Gastroesophageal sphincter (tissue), 4 donors: ENCODE data around the gene ARFGAP1. TPM values are rescaled to one million over a fixed set of nuclear protein-coding genes. Genes with fewer than 3 reads are reported as not detected.
A peak's percentile ranks its signal among the peaks of the same experiment; 100 is the strongest.

Experiments
- ATAC-seq: fragments of 150-250 bp; one replicate; pipeline ENCODE4 v1.9.1; 2016; ENCODE audit warnings: mild to moderate bottlenecking, moderate library complexity
- H3K27ac ChIP-seq, 4 donors: fragments of 200-600 bp; sonication (generic) in 3 of 4; 1 replicate in 3 of 4; 2 replicates in 1 of 4; pipeline ENCODE4 v1.5.1; 2016 to 2019
- H3K27me3 ChIP-seq: fragments of 200-600 bp; sonication (generic); one replicate; pipeline ENCODE4 v1.5.1; 2019
- H3K36me3 ChIP-seq, 2 donors: fragments of 200-600 bp; sonication (generic); one replicate each; pipeline ENCODE4 v1.5.1; 2019; ENCODE audit warnings: control low read depth in 1 of 2
- H3K4me1 ChIP-seq, 3 donors: fragments of 200-600 bp; sonication (generic); 1 replicate in 2 of 3; 2 replicates in 1 of 3; pipeline ENCODE4 v1.5.1; 2016 to 2019; ENCODE audit warnings: control low read depth in 2 of 3
- H3K4me3 ChIP-seq, 2 donors: fragments of 200-600 bp; sonication (generic); one replicate each; pipeline ENCODE4 v1.5.1; 2019; ENCODE audit warnings: mild to moderate bottlenecking in 1 of 2, moderate library complexity in 1 of 2
- H3K9me3 ChIP-seq, 3 donors: fragments of 200-600 bp; sonication (generic); one replicate each; pipeline ENCODE4 v1.5.1; 2017 to 2019; ENCODE audit warnings: control low read depth in 2 of 3
- EP300 ChIP-seq: sonication (generic); formaldehyde crosslinking; IDR thresholded peaks from one replicate; pipeline ENCODE4 v1.6.1; 2017; ENCODE audit warnings: antibody characterized with exemption, mild to moderate bottlenecking
- POLR2A ChIP-seq, 2 donors: fragments of 450-650 bp; IDR thresholded peaks; one replicate each; pipeline ENCODE4 v1.6.1; 2017; ENCODE audit warnings: antibody characterized with exemption in 2 of 2, mild to moderate bottlenecking in 2 of 2, moderate library complexity in 1 of 2
- POLR2AphosphoS5 ChIP-seq: sonication (generic); formaldehyde crosslinking; IDR thresholded peaks from one replicate; pipeline ENCODE4 v1.6.1; 2017; ENCODE audit warnings: antibody characterized with exemption
- WGBS, 2 donors: methylation state at CpG; one replicate each; pipeline ENCODE4 v1.1.5; 2018; ENCODE audit warnings: low coverage in 1 of 2; 5-methylcytosine and 5-hydroxymethylcytosine counted together
- total RNA-seq, 4 donors: library from RNA; depleted of rRNA; stranded (reverse); fragments of >200 nt; gene quantifications; one replicate each; pipeline ENCODE4 v1.1.0, GENCODE V29; 2016
- TF ChIP-seq, protein P1 (sequence below), 4 experiments: fragments of 200-600 bp in 2 of 4; fragments of 450-650 bp in 2 of 4; sonication (generic) in 1 of 4; IDR thresholded peaks; one replicate each; pipeline ENCODE4 v1.5.1; 2017 to 2019; ENCODE audit warnings: antibody characterized with exemption in 4 of 4, mild to moderate bottlenecking in 2 of 4, moderate library complexity in 2 of 4

The ARFGAP1 gene
- total RNA-seq, 4 donors from 2014 or later, result 35.0 to 50.1 (median 45.2) TPM

GRCh38 chr20:63284544-63284949 is 11.9 kb downstream of the ARFGAP1 start:
- Histone ChIP-seq H3K9me3 (no peaks in the 10 kb centered on the region), H3K36me3 (peaks cover 0 to 99% of the 10 kb centered on the region in 2 donors), H3K27ac (no peak overlapping the region), H3K27me3 (no peaks in the 10 kb centered on the region), H3K4me3 (no peak overlapping the region), H3K4me1 (no peaks in the 10 kb centered on the region)
- TF ChIP-seq EP300, result no peak
- no peak for TF ChIP-seq POLR2A (IDR thresholded peaks at IDR 0.05)
- no peak for TF ChIP-seq POLR2AphosphoS5
- TF ChIP-seq, protein P1, sequence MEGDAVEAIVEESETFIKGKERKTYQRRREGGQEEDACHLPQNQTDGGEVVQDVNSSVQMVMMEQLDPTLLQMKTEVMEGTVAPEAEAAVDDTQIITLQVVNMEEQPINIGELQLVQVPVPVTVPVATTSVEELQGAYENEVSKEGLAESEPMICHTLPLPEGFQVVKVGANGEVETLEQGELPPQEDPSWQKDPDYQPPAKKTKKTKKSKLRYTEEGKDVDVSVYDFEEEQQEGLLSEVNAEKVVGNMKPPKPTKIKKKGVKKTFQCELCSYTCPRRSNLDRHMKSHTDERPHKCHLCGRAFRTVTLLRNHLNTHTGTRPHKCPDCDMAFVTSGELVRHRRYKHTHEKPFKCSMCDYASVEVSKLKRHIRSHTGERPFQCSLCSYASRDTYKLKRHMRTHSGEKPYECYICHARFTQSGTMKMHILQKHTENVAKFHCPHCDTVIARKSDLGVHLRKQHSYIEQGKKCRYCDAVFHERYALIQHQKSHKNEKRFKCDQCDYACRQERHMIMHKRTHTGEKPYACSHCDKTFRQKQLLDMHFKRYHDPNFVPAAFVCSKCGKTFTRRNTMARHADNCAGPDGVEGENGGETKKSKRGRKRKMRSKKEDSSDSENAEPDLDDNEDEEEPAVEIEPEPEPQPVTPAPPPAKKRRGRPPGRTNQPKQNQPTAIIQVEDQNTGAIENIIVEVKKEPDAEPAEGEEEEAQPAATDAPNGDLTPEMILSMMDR (IDR thresholded peaks at IDR 0.05), result no peak
- WGBS, 2 donors, result no CpG with 5 or more reads among the region's 25 CpGs
- peak; percentile 21 for ATAC-seq

DNA sequence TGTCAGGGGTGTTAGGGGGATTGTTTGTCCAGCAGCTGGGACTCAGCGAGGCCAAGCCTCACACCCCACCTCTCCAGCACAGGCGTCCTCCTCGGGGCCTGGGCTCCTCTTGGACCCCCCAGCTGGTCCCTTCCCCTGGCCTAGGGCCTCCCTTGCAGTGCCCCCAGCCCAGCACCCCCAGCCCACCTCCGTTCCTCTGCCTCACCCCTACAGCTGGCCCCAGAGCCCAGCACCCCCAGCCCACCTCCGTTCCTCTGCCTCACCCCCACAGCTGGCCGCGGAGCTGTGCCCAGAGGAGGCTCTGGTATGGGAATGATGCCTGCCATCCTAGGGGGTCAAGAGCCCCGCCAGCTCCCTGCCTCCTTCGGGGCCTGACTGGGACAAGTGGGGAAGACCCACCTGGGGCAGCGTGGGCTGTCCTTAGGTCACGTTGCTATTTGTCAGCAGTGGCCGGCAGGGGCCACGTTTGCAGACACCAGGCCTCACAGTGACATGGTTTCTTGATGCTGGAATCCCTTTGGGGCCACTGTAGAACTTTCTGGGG is 12.4 kb downstream of the ARFGAP1 start:
- ATAC-seq, result peak; percentile 1
- 70% methylated on average over 3 of the region's 13 CpGs; no CpG with 5 or more reads in 1 of the 2 donors for WGBS, 2 donors
- no peaks in the 10 kb centered on the region for H3K9me3 ChIP-seq
- TF ChIP-seq, protein P1 (IDR thresholded peaks at IDR 0.05), result no peak
- TF ChIP-seq EP300, result no peak
- no peak for TF ChIP-seq POLR2AphosphoS5
- TF ChIP-seq POLR2A (IDR thresholded peaks at IDR 0.05), result no peak
- no peak overlapping the region for H3K27ac ChIP-seq
- peaks cover 0 to 94% of the 10 kb centered on the region in 2 donors for H3K36me3 ChIP-seq
- no peak overlapping the region for H3K4me3 ChIP-seq
- no peaks in the 10 kb centered on the region for H3K27me3 ChIP-seq
- no peaks in the 10 kb centered on the region for H3K4me1 ChIP-seq

- no peak overlapping the region for H3K27ac ChIP-seq
- TF ChIP-seq POLR2A (IDR thresholded peaks at IDR 0.05) (no peak), POLR2AphosphoS5 (no peak), EP300 (no peak)
- TF ChIP-seq, protein P1 (IDR thresholded peaks at IDR 0.05), result no peak
- ATAC-seq, result no peak
- no peaks in the 10 kb centered on the region for H3K9me3 ChIP-seq
- H3K4me3 ChIP-seq, result no peak overlapping the region
- no peaks in the 10 kb centered on the region for H3K27me3 ChIP-seq
- H3K36me3 ChIP-seq, result peaks cover 0 to 86% of the 10 kb centered on the region in 2 donors
- peaks cover 0 to 6% (median 0%) of the 10 kb centered on the region in 3 donors for H3K4me1 ChIP-seq
- WGBS, 2 donors, result 80% methylated on average over 1 of the region's 44 CpGs; no CpG with 5 or more reads in 1 of the 2 donors
Observed at GRCh38 chr20:63285636-63286615, 13.3 kb downstream of the ARFGAP1 start.

DNA sequence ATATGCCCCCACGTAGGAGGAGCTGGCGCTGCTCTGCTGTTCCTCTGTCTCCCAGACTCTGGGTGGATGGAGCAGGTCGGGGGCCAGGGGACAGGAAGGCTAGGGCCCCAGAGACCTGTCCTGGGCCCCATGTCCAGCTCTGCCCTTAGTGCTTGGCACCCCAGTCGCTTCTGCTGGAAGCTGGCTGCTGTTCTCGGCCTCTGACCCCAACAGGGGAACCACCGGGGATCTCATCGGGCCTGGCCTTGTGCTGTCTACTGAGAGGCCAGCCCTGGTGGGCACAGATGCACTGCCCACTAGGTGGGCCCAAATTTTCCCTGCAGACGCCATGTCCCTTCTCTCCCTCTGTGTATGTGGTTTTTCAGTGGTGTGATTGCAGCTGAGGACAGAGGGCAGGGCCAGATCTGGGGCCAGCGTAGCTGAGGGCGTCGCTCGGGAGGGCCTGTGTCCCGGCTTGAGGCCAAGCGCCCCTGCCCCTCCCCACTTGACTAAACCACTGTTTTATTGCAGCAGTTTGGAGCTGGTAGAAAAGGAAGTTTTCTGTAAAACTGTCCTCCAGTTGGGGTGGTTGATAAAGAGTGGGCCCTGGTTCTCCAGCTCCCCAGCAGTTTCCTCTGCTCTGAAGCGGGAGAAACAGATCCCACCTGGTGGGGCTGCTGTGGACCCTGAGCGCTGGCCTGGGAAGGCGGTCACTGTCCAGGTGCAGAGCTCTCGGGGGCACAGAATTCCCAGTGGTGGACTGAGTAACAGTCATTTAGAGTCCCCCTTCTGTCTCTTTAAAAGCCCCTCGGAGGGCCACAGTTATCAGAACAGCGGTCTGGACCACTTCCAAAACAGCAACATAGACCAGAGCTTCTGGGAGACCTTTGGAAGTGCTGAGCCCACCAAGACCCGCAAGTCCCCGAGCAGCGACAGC is 14.4 kb downstream of the ARFGAP1 start:
- no peak overlapping the region for H3K4me3 ChIP-seq
- peaks cover 0 to 14% (median 0%) of the 10 kb centered on the region in 3 donors for H3K4me1 ChIP-seq
- no peak for TF ChIP-seq POLR2AphosphoS5
- H3K36me3 ChIP-seq, result peaks cover 0 to 74% of the 10 kb centered on the region in 2 donors
- H3K27me3 ChIP-seq, result peaks cover 5% of the 10 kb centered on the region
- H3K27ac ChIP-seq, result no peak overlapping the region
- H3K9me3 ChIP-seq, result no peaks in the 10 kb centered on the region
- WGBS, 2 donors, result 59% methylated on average over 3 of the region's 23 CpGs; no CpG with 5 or more reads in 1 of the 2 donors
- no peak for ATAC-seq
